Activated gamma-delta T cell (primary cell): ENCODE results near the gene KIAA1755.

ENCODE experiments used
- DNase-seq: peaks from one replicate; lab custom pipeline; 2025; lab: John Stamatoyannopoulos, UW

Gene KIAA1755

GRCh38 chr20:38184101-38184500 is 76.4 kb downstream of the KIAA1755 start:
- DNase-seq, result no peak

DNA sequence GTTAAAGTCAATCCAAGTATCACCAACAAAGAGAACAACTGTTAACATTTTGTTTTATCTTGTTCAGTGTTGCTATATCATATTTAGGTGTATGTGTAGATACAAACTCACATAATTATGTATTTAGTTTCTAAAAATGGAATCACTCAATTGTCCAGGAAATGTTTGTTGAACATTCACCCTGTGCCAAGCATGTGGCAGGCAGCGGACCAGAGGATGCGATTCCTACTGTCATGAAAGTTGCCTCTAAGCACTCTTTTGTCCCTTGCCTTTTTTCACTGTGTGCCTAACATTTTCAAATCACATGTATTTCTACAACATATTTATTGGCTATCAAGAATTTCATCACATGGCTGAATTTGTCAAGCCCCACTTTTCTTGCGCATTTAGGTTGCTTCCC is 78.6 kb downstream of the KIAA1755 start:
- no peak for DNase-seq

- no peak for DNase-seq
Observed at GRCh38 chr20:38181207-38181801, 79.2 kb downstream of the KIAA1755 start.

DNA sequence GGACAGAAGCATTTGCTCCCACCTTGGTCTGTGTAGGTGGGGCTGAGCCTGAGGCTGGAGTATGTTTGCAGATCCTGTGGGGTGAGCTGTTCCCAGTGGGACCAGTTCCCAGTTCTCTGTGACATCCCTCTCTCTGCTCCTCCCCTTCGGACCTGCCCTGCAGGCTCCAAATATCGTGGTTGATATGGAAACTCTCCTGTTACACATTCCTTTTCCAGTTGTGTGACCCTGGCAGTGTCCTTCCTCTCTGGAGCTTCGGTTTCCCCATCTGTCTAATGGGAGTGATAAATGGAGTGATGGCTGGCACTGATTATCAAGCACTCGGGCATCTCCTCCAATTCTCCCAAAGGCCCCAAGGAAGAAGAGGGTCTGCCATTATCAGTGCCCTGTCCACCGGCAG is 79.8 kb downstream of the KIAA1755 start:
- DNase-seq, result no peak

GRCh38 chr20:38179846-38180245 is 80.7 kb downstream of the KIAA1755 start:
- no peak for DNase-seq

GRCh38 chr20:38178581-38178980 is 82.0 kb downstream of the KIAA1755 start:
- DNase-seq, result no peak

GRCh38 chr20:38178065-38178491 is 82.5 kb downstream of the KIAA1755 start:
- no peak for DNase-seq

GRCh38 chr20:38177201-38177600 is 83.3 kb downstream of the KIAA1755 start:
- no peak for DNase-seq

GRCh38 chr20:38175304-38176180 is 85.0 kb downstream of the KIAA1755 start:
- DNase-seq, result no peak

DNA sequence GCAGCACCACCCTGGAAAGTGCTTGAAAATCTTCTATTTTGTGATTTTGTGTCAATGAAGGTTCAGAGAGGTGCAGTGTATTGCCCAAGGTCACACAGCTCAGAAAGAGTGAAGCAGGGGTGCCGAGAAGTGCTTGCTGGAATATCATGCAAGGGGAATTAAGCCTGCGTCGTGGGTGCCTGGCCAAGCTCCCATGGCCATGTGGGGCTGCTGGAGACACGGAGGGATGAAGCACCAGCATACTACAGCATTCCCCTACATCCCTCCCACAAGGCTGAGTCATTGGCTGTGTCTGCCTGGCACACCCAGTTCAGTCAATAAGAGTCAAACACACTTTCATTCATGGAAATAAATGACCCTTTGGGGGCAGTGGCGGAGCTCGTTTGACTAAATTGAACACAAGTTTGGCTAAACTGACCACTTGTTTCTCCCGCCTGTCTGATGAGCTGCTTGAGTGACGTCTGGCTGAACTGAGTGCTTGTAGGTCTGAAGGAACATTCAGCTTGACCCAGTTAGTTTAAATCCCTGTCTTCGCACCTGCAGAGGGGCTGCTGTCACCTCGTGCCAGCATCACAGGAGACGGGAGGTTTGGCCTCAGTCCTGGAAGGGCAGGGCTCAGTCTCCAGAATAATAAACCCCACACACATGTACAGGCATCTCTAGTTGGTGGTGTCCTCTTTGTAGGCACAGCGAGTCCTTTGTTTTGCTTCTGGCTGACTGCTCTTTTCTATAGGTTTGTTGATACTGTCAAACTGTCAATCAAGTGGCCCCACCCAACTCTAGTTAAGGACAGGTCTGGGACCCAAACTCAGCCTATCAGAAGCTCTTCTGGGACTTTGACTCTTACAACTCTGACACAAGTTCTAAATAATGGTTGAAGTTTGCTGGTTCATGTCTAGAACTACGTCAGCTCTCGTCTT is 87.0 kb downstream of the KIAA1755 start:
- no peak for DNase-seq

DNA sequence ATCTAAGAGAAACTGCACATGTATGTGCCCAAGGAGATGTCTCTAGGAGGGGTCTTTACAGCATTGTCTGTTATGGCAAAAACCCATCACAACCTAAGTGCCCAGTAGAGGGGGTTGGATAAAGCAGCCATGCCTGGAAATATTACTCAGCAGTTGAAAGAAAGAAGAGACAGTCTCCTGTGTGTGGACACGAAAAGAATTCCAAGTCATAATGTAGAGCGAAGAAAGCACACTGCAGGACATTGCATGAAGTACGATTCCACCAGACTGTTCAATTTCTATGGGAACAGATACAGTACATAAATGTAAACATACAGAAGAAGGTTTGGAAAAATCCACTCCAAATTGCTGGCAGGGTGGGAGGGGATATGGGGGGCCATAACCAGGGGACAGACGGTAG is 88.1 kb downstream of the KIAA1755 start:
- DNase-seq, result no peak

DNA sequence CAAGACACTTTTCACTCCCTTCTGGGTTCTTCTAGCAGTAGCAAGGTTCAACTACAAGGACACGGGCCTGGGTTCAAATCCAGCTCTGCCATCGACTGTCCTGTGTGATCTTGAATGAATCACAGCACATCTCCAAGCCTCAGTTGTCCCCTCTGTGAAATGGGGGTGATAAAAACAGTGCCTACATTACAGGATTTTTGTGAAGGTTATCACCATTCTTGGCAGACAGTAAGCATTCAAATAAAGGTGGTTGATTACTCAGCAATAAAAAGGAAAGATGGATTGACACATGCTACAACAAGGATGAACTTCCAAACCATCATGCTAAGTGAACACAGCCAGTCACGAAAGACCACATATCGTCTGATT is 88.9 kb downstream of the KIAA1755 start:
- no peak for DNase-seq

DNA sequence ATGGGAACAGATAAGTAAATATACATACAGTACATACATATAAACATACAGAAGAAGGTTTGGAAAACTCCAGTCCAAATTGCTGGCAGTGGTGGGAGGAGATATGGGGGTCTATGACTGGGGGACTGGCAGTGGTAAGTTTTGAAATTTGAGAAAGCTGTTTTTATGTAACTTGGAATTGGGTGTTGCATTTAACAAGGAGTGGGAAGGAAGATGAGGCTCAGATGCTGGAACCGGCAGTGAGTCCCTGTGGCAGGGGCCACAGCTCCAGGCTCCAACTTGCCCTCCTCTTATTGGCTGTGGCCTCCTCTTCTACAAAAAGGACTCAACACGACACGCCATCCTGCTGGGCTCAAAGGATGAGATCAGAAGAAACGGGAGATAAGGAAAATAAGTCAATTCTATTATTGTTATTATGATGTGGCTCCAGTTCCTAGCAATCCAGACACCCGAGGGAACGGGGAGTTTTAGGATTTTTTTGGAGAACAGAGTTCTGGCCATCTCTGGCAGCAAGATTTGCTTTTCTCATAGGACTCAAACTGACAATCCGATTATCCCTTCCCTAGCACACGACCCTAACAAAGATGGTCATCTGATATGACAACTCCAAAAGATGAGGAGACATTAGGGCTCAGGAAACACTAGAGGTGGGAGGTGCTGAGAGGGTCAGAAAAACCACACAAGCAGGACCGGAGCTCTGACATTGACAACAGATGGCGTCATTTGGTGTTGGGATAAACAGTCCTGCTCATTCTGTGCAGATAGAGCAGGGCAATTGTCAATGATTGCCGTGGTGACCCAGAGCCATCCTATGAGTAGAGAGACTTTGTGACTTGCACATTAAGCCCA is 89.5 kb downstream of the KIAA1755 start:
- no peak for DNase-seq

DNA sequence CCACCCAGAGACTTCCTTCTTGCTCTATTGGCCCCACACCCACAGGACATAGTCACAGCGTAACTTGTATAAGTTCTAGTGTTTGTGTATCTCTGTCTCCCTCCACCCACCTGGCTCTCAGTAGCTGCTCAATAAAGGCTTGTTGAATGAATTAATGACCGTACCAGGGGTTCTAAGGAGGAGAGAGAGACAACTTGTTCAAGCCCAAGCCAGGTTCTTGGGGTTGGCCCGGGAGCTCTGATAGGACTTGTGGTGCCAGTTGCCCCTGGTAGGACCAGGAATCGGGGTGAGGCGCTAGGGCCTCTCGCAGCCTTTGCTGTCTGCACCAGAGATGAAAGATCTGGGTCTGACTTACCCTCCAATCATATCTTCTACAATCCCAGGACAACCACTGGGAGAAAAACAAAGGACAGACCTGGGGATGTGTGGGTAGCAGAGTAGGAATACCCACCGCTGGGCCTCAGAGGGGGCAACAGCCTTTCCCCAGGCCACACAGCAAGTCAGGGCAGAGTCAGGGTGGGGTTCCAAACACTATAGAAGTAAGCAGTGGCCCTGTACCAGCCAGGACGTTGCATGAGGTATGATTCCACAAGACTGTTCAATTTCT is 90.2 kb downstream of the KIAA1755 start:
- no peak for DNase-seq

- no peak for DNase-seq
Observed at GRCh38 chr20:38169636-38170193, 90.8 kb downstream of the KIAA1755 start.

DNA sequence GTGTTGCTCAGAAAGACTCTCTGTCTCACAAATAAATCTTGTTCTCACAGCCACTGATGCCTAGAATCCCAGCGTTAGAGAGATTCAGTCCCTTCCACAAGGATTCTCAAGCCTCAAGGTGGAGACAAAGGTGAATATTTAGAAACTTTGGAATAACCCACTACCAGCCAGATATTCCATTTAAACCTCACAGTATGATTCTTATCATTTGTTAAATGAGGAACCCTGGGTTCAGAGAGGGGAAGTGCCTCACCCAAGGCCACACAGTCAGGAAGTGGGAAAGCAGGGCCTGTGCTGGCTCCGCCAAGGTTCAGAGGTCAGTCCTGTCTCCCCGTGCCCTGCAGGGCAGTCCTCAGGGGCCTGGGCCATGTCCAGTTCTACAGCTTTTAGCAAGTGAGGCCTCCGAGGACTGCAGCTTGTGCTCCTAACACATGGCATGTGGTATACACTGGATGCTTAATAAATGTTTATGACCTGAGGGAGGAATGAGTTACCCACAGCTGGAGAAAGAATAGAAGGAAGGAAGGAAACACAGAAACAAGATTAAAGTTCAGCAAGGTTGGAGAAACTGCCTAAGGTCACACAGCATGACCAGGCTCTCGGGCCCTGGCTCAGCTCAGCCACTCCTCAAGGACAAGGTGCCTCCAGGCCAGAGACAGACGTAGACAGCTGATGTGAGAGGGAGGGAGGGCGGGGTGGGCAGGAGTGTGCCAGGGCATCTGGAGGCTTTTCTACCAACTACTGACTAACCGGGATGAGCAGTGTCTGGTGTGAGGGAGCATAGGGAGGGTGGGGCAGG is 91.5 kb downstream of the KIAA1755 start:
- DNase-seq, result no peak

GRCh38 chr20:38167851-38168760 is 92.4 kb downstream of the KIAA1755 start:
- no peak for DNase-seq

DNA sequence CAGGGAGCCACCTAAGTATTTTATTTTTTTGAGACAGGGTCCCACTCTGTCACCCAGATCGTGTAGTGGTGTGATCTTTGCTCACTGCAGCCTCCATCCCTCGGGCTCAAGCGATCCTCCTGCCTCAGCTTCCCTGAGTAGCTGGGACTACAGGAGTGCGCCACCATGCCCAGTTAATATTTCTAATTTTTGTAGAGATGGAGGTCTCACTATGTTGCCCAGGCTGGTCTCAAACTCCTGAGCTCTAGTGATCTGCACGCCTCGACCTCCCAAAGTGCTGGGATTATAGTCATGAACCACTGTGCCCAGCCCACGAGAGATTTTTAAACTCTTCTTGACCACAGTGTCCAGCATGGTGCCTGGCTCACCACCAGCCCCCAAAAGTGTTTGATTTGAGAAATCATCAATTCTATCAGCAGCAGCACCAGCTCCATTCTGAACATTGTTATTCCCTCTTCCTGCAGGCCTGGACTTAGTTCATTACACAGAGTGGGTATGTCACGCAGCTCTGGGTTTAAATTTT is 93.1 kb downstream of the KIAA1755 start:
- DNase-seq, result no peak
